SU-DHL-6 (cell line): ENCODE data around the gene SLPI.

Experiments used
- CTCF ChIP-seq: fragments of 200-600 bp; sonication (generic); IDR thresholded peaks from one replicate; pipeline ENCODE4 v1.5.1; 2017; ENCODE audit warnings: antibody characterized with exemption, mild to moderate bottlenecking, low read length, moderate library complexity; ENCODE audit not compliant: insufficient read depth, poor library complexity, severe bottlenecking
- EZH2phosphoT487 ChIP-seq: fragments of 200-600 bp; sonication (generic), shearing (Covaris generic); conservative IDR thresholded peaks from 2 replicates; pipeline ENCODE4 v1.6.1; 2018; ENCODE audit warnings: mild to moderate bottlenecking, antibody characterized with exemption, low read length, moderate library complexity, mixed read lengths

- no peak for TF ChIP-seq EZH2phosphoT487
- no peak for TF ChIP-seq CTCF
Observed at GRCh38 chr20:45253261-45253660, 1.1 kb downstream of the SLPI start.
